Aorta (tissue), 5 donors: ENCODE data around the gene CATSPERD. TPM values are rescaled to one million over a fixed set of nuclear protein-coding genes. Genes with fewer than 3 reads are reported as not detected.

Source experiments
- ATAC-seq: fragments of 200-7000 bp; cut with Tn5 transposase; one replicate; pipeline ENCODE4 v1.9.1; 2022; ENCODE audit warnings: moderate library complexity; ENCODE audit not compliant: low FRiP score
- DNase-seq, 2 donors: peaks; one replicate each; pipeline ENCODE4 v3.0.0-alpha.2; 2020
- H3K27ac ChIP-seq, 2 donors: one replicate each; pipeline ENCODE4 v1.5.1; 2013; ENCODE audit warnings: low read length in 2 of 2, mild to moderate bottlenecking in 2 of 2, moderate library complexity in 2 of 2, control low read depth in 1 of 2, inconsistent platforms in 1 of 2, low read depth in 1 of 2
- H3K27me3 ChIP-seq, 2 donors: one replicate each; pipeline ENCODE4 v1.6.1; 2013; ENCODE audit warnings: control low read depth in 1 of 2, low read length in 1 of 2, mild to moderate bottlenecking in 1 of 2, moderate library complexity in 1 of 2; ENCODE audit not compliant: insufficient read depth in 2 of 2, control insufficient read depth in 1 of 2
- H3K36me3 ChIP-seq, 2 donors: one replicate each; pipeline ENCODE4 v1.6.1; 2013; ENCODE audit warnings: control low read depth in 1 of 2, low read length in 1 of 2, mild to moderate bottlenecking in 1 of 2; ENCODE audit not compliant: insufficient read depth in 2 of 2, control insufficient read depth in 1 of 2
- H3K4me1 ChIP-seq, 2 donors: one replicate each; pipeline ENCODE4 v1.6.1; 2013; ENCODE audit warnings: low read length in 2 of 2, control low read depth in 1 of 2, mild to moderate bottlenecking in 1 of 2, moderate library complexity in 1 of 2; ENCODE audit not compliant: insufficient read depth in 2 of 2, control insufficient read depth in 1 of 2
- H3K4me3 ChIP-seq, 2 donors: one replicate each; pipeline ENCODE4 v1.5.1; 2013; ENCODE audit warnings: low read length in 2 of 2, control low read depth in 1 of 2, mild to moderate bottlenecking in 1 of 2
- H3K9me3 ChIP-seq: one replicate; pipeline ENCODE4 v1.6.1; 2013; ENCODE audit warnings: mild to moderate bottlenecking, low read length; ENCODE audit not compliant: control insufficient read depth
- WGBS, 2 donors: extraction: QIAGEN DNeasy Blood & Tissue Kit; methylation state at CpG; one replicate each; pipeline ENCODE4 v1.1.7; 2013; 5-methylcytosine and 5-hydroxymethylcytosine counted together
- intact Hi-C, 2 donors: fragments of 100-400 bp; cut with DNase I; formaldehyde crosslinking; loops; one replicate each; pipeline versions ENCODE4 v1.14.2 to v1.15.0; 2022
- long read RNA-seq, 2 donors: library from polyadenylated mRNA; unstranded; transcript quantifications; one replicate each; pipeline ENCODE4 v2.0.0, GENCODE V29; 2020 to 2021
- polyA plus RNA-seq, 2 donors: library from polyadenylated mRNA; stranded (reverse); fragments of 200-250 nt; gene quantifications; one replicate each; pipeline ENCODE4 v1.2.3, GENCODE V29; 2013
- total RNA-seq, 2 donors: library from RNA; stranded (reverse); fragmentation: NEBNext Ultra II Directional; extraction: Animal tissue kit (Norgen Biotek cat#: 25700); gene quantifications; one replicate each; pipeline ENCODE4 v1.2.1, GENCODE V29; 2021
- donor health status: healthy with polysubstance abuse.
- donor health status: Bipolar disorder and iron deficiency.
- donor health status: DM: no; HTN: no; CAD: no.
- donor health status: DM: no; HTN: no; CAD: no.
- donor health status: DM: yes; HTN: yes; CAD: no.

The CATSPERD gene, protein sequence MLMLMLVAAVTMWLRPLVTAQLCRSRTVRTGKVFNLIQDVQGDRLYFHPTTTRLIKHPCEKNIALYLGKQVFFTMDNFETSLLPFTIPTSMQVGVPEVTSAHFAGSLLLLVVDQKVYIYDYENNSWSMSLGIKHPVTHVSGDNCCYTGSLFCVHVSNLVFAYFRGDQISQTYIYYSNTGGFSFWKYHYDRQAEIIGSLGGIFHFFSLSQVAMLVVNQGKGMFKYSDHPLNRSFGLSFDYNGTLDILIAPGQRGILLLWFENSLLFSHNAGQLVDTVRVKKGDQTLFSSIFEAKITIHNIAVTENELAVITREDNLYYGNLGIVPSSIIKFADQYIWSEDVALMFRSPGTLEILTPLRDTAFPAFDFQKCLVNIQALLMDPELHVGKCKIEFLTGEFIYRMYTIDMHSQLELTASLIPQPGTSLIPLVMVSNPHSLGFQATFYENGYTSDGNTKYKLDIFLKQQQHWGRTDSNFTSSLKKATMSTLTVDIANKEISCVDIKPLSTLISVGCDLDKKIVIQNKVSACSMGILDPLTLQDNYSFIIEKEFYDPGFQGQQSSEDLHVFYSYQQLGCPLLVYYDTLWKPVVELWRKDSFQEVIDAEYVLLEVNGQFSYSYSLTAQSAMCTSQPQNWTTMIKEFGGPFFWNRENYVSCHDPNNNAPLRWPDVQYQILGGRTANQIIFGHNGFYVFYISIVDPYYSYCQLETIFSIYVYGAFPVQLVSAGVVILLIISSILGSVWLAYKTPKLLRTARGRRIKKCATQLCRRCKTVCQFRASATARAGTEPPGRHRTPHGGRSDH
- total RNA-seq (not detected), polyA plus RNA-seq (not detected)
- long read RNA-seq, donor 1: 0 reads
- long read RNA-seq, donor 2: 0 reads

DNA sequence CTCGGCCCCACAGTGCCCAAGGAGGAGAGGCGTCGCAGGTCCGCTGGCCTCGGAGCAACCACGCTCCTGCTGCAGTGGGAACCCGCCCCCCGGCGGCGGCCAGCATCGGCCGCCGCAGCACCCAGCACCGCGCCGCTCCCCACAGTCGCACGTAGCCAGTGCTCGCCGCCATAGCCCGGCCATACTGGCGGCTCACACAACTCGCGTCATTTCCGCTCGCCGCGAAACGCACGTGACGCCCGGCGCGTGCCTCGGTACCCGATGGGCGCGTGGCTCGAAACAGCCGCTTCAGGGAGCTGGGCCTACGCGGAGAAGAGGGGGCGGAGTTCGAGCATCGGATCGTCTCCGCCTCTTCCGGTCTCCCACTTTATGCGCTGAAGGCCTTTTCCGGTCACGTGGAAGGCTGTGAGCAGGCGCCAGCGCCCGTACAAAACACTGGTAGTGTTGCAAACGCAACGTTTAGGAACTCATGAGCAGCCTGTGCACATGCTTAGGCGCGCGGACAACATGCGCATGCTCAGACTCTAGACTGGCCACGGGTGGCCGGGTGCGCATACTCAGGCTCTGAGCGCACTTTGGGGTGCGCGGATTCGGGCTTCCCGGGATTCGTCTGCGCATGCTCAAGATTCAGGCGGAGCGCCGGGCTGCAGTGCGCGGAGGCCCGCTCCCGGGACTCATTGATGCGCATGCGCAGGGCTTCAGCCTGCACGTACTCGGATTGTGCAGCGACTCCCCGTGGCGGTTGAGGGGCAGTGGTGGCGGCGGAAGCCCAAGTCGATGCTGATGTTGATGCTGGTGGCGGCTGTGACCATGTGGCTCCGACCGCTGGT lies at the start of gene CATSPERD, which contains the start of gene LONP1:
CATSPERD (plus strand) TSS at position 677 of the 830 bp plus-strand sequence; CDS start at position 778, 101 bp downstream.
LONP1 (minus strand) TSS at position 186 of the 830 bp plus-strand sequence; CDS start at position 172, 14 bp downstream.
- DNase-seq (peak; percentile 99), ATAC-seq (peak; percentile 99)
- WGBS, 2 donors: 0% methylated on average over 85 to 90 of the region's 90 CpGs
- Histone ChIP-seq H3K36me3 (no peaks in the 10 kb centered on the region), H3K9me3 (no peaks in the 10 kb centered on the region), H3K27ac (peak within 1 kb of the TSS; percentile 62 to 77), H3K27me3 (no peaks in the 10 kb centered on the region), H3K4me3 (peak within 1 kb of the TSS; percentile 67 to 97), H3K4me1 (peaks cover 0 to 6% of the 10 kb centered on the region in 2 donors)
- intact Hi-C loops: loop anchor here in 1 of 2 donors (1.0 to 5.0 kb wide), 3 partner anchors 30 to 184 kb away; partner anchors contain the start of genes RPL36, SAFB, SAFB2 and VMAC

DNA sequence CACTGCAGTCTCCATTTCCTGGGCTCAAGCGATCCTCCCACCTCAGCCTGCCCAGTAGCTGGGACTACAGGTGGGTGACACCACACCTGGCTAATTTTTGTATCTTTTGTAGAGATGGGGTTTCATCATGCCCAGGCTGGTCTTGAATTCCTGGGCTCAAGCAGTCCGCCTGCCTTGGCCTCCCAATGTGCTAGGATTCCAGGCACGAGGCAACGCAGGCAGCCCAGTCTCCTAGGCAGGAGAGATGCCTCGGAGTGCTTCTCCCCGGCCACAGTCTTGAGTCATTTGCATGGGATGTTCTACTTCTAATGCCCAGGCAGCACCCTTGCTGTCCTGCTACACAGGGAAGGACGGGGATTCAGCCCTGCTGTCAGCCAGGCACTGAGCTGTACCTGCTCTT lies 48.8 kb upstream of the CATSPERD start:
- no peak overlapping the region for H3K27ac ChIP-seq
- H3K27me3 ChIP-seq: no peaks in the 10 kb centered on the region
- ATAC-seq (no peak), DNase-seq (no peak)
- no peak overlapping the region for H3K4me3 ChIP-seq
- intact Hi-C loops: no loop called here
- 89 to 92% methylated on average over 7 of the region's 7 CpGs for WGBS, 2 donors
- H3K9me3 ChIP-seq: no peaks in the 10 kb centered on the region
- no peaks in the 10 kb centered on the region for H3K4me1 ChIP-seq
- peaks cover 0 to 8% of the 10 kb centered on the region in 2 donors for H3K36me3 ChIP-seq

DNA sequence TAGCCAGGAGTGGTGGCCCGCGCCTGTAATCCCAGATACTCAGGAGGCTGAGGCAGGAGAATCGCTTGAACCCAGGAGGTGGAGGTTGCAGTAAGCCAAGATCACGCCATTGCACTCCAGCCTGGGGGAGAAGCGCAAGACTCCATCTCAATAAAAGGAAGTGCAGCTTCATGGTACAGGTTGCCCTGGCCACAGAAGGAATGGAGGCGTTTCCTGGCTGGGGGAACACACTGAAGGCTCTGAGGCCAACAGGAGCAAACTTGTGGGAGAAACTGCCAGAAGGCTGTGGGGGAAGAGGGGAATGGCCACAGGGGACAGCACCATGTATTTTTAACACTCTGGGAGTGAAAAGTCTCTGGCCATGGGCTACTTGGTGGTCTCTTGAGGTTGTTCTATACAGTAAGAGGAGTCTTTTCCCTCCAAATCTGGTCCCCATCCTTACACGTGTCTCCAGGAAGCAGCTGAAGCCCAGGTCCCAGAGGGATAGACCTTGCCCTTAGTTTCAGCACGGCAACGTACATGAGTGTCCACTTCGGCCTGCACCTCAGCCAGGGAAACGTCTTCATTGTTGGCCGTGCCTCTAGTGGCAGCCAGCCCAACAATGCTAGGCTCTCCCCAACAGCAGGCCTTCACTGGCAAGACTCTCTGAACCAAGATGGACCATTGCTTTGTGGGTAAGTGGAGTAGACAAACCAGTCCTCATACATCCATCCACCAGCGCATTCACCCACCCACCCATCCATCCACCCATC lies 47.6 kb upstream of the CATSPERD start:
- Histone ChIP-seq H3K4me1 (no peaks in the 10 kb centered on the region), H3K27ac (no peak overlapping the region), H3K36me3 (peaks cover 0 to 3% of the 10 kb centered on the region in 2 donors), H3K4me3 (no peak overlapping the region), H3K27me3 (no peaks in the 10 kb centered on the region), H3K9me3 (no peaks in the 10 kb centered on the region)
- WGBS, 2 donors: 80 to 83% methylated on average over 13 of the region's 13 CpGs
- ATAC-seq: no peak
- DNase-seq: no peak
- intact Hi-C loops: no loop called here

DNA sequence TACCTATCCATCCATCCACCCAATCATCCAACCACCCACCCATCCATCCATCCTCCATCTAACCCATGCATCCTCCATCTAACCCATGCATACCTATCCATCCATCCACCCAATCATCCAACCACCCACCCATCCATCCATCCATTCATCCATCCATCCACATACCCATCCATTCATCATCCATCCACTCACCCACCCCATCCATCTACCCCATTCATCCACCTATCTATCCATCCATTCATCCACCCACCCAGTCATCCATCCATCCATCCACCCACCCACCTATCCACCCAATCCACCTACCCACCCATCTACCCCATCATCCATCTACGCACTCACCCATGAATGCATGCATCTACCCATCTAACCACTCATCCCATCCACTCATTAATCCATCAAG lies 46.7 kb upstream of the CATSPERD start:
- Histone ChIP-seq H3K4me3 (no peak overlapping the region), H3K36me3 (peaks cover 0 to 3% of the 10 kb centered on the region in 2 donors), H3K4me1 (no peaks in the 10 kb centered on the region), H3K27ac (no peak overlapping the region), H3K9me3 (no peaks in the 10 kb centered on the region), H3K27me3 (no peaks in the 10 kb centered on the region)
- WGBS, 2 donors: 100% methylated on average over 1 of the region's 1 CpG
- intact Hi-C loops: no loop called here
- ATAC-seq (no peak), DNase-seq (no peak)

DNA sequence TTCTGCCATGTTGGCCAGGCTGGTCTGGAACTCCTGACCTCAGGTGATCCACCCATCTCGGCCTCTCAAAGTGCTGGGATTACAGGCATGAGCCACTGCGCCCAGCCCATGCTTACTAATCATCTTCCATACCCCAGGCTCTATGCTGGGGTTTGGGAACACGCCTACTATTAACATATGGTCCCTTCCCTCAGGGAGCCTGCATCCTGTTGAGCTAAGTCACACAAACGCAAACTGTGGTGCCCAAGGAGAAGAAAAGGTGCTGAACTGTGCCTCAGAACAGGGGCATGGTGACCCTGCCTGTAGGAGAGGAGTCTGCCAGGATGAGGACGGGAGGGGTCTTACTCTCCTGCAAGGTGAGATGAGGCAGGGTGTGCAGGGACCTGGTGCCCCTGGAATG lies 45.7 kb upstream of the CATSPERD start:
- Histone ChIP-seq H3K4me3 (no peak overlapping the region), H3K27ac (no peak overlapping the region), H3K9me3 (no peaks in the 10 kb centered on the region), H3K36me3 (no peaks in the 10 kb centered on the region), H3K27me3 (no peaks in the 10 kb centered on the region), H3K4me1 (no peaks in the 10 kb centered on the region)
- DNase-seq (no peak), ATAC-seq (no peak)
- intact Hi-C loops: no loop called here
- whole genome bisulfite sequencing, 2 donors: 83 to 89% methylated on average over 5 of the region's 5 CpGs

DNA sequence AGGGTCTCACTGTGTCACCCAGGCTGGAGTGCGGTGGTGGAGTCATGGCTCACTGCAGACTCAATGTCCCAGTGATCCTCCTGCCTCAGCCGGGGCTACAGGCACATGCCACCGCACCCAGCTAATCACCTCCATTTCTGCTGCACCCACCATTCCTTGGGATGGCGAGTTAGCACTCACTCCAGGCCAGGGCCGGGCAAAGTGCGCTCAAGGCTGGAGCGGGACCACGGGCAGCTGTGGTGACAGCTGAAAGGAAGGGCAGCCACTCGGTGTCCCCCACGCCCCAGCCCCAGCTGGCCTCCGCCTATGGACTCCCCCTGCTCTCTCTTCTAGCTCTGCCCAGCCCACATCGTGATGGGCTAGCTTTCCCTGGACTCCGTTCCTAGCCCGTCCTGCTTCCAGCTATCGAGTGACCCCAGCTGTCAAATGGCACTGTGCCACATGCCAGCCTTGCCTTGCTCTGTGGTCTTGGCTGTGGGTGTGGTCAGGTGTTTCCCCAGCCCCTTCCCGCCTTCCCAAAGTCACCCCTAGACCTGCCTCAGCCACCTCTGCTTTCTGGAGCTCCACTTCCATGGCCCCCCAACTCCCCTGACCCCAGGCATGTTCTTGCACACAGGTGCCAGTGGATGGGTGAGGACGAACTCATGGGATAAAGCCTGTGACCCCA lies 44.2 kb upstream of the CATSPERD start:
- DNase-seq: no peak
- no peak overlapping the region for H3K4me3 ChIP-seq

DNA sequence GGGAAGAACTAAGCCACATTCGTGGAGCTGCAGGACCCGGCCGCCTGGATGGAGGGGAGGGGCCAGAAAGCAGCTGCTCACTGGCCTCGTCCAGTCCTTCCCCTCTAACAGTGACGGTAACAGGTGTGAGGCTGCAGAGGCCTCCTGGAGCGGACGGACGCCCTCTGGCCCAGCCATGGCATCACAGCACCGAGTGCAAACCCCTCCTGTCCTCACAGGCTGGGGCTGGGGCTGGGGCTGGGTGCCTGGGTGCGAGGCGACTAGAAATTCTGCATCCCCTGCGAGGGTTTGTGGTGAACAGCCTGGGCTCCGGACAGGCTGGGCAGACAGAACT lies 43.7 kb upstream of the CATSPERD start:
- H3K9me3 ChIP-seq: no peaks in the 10 kb centered on the region

More for the DNA sequence above, 44.2 kb upstream of the CATSPERD start:
- 76 to 83% methylated on average over 15 to 17 of the region's 17 CpGs for WGBS, 2 donors
- no peaks in the 10 kb centered on the region for H3K4me1 ChIP-seq
- ATAC-seq: no peak
- H3K27me3 ChIP-seq: no peaks in the 10 kb centered on the region
- H3K36me3 ChIP-seq: no peaks in the 10 kb centered on the region
- intact Hi-C loops: no loop called here
- H3K27ac ChIP-seq: no peak overlapping the region
- H3K9me3 ChIP-seq: no peaks in the 10 kb centered on the region

More for the DNA sequence above, 43.7 kb upstream of the CATSPERD start:
- ATAC-seq (no peak), DNase-seq (no peak)
- 74 to 77% methylated on average over 13 of the region's 13 CpGs for WGBS, 2 donors
- Histone ChIP-seq H3K27me3 (no peaks in the 10 kb centered on the region), H3K4me1 (no peaks in the 10 kb centered on the region), H3K36me3 (no peaks in the 10 kb centered on the region), H3K27ac (no peak overlapping the region), H3K4me3 (no peak overlapping the region)
- intact Hi-C loops: no loop called here
